HCT116 (cell line): ENCODE data around the gene TMEM131. TPM values are rescaled to one million over a fixed set of nuclear protein-coding genes. Genes with fewer than 3 reads are reported as not detected.

ENCODE experiments used
- ATAC-seq: fragments of 200-7000 bp; cut with Tn5 transposase; 2 replicates; pipeline ENCODE4 v1.9.1; 2020; ENCODE audit warnings: mild to moderate bottlenecking, moderate library complexity
- BruUV-seq: library from RNA; stranded (reverse); fragments of 400-500 nt; replicated peaks from 2 replicates; lab custom pipeline; 2021; lab: Mats Ljungman, UMichigan
- CTCF ChIA-PET: fragments of 300-600 bp; sonication (Branson Sonifier 250); formaldehyde crosslinking; loops from one replicate; lab custom pipeline; 2021; ENCODE audit warnings: antibody characterized with exemption; lab: Charles Lee
- POLR2A ChIA-PET: fragments of 300-600, 350-600 bp; sonication (Branson Sonifier 250); formaldehyde crosslinking; loops from one replicate; lab custom pipeline; 2021; ENCODE audit warnings: antibody characterized with exemption; lab: Charles Lee
- RAD21 ChIA-PET, 2 experiments: fragments of 300-600 bp; sonication (Branson Sonifier 250); formaldehyde crosslinking; loops; one replicate each; lab custom pipeline; 2023; ENCODE audit warnings: low total read pairs in 2 of 2; ENCODE audit not compliant: uncharacterized antibody in 2 of 2, unreplicated experiment in 2 of 2, low non-redundant PET in 1 of 2; lab: Charles Lee
- DNase-seq: peaks from one replicate; pipeline ENCODE4 v3.0.0-alpha.2; 2010; ENCODE audit warnings: low read depth, low spot score
- H2AFZ ChIP-seq: fragments of 200-600 bp; shearing (Covaris generic), sonication (generic); 2 replicates; pipeline ENCODE4 v1.6.1; 2017; ENCODE audit warnings: low read depth, mixed run types, mixed read lengths, antibody characterized with exemption, low read length; ENCODE audit not compliant: poor library complexity, severe bottlenecking
- H3K27ac ChIP-seq: 2 replicates; pipeline ENCODE4 v1.5.1; 2012; ENCODE audit warnings: low read depth, low read length
- H3K27me3 ChIP-seq: fragments of 200-600 bp; sonication (generic); 2 replicates; pipeline ENCODE4 v1.6.1; 2016; ENCODE audit warnings: mixed run types, low read length, mixed read lengths; ENCODE audit not compliant: insufficient read depth
- H3K36me3 ChIP-seq, 2 experiments: fragments of 200-500 bp in 1 of 2; fragments of 200-600 bp in 1 of 2; sonication (Bioruptor generic) in 1 of 2; sonication (generic) in 1 of 2; 2 replicates each; pipeline versions ENCODE4 v1.5.1 to v1.6.1; 2014 to 2016; ENCODE audit warnings: low read length in 2 of 2, inconsistent platforms in 1 of 2, mixed read lengths in 1 of 2, mixed run types in 1 of 2; ENCODE audit not compliant: insufficient read depth in 2 of 2, control insufficient read depth in 1 of 2
- H3K4me1 ChIP-seq, 2 experiments: fragments of 200-600 bp in 1 of 2; sonication (generic) in 1 of 2; 2 replicates each; pipeline versions ENCODE4 v1.5.1 to v1.6.1; 2012 to 2017; ENCODE audit warnings: low read length in 2 of 2, inconsistent platforms in 1 of 2, mild to moderate bottlenecking in 1 of 2, mixed read lengths in 1 of 2, mixed run types in 1 of 2, moderate library complexity in 1 of 2; ENCODE audit not compliant: insufficient read depth in 2 of 2, control insufficient read depth in 1 of 2
- H3K4me2 ChIP-seq: fragments of 200-600 bp; sonication (generic); 2 replicates; pipeline ENCODE4 v1.6.1; 2017; ENCODE audit warnings: mixed run types, low read length, mixed read lengths
- H3K4me3 ChIP-seq, 2 experiments: fragments of 200-600 bp in 1 of 2; sonication (generic) in 1 of 2; replicated peaks in 1 of 2; 2 replicates each; pipeline ENCODE4 v1.5.1; 2011 to 2016; ENCODE audit warnings: low read length in 2 of 2, control low read depth in 1 of 2, low read depth in 1 of 2, mild to moderate bottlenecking in 1 of 2, mixed read lengths in 1 of 2, mixed run types in 1 of 2
- H3K79me2 ChIP-seq: fragments of 200-600 bp; sonication (generic); 2 replicates; pipeline ENCODE4 v1.6.1; 2017; ENCODE audit warnings: mild to moderate bottlenecking, mixed run types, low read length, moderate library complexity, mixed read lengths; ENCODE audit not compliant: insufficient read depth
- H3K9ac ChIP-seq: fragments of 200-600 bp; sonication (generic); 2 replicates; pipeline ENCODE4 v1.6.1; 2016; ENCODE audit warnings: low read length, mixed read lengths
- H3K9me2 ChIP-seq: fragments of 200-600 bp; sonication (generic), shearing (Covaris generic); 2 replicates; pipeline ENCODE4 v1.6.1; 2017; ENCODE audit warnings: mixed run types, mild to moderate bottlenecking, moderate library complexity; ENCODE audit not compliant: insufficient read depth
- H3K9me3 ChIP-seq, 2 experiments: fragments of 200-500 bp in 1 of 2; fragments of 200-600 bp in 1 of 2; sonication (Bioruptor generic) in 1 of 2; sonication (generic) in 1 of 2; 2 replicates each; pipeline ENCODE4 v1.6.1; 2014 to 2017; ENCODE audit warnings: low read length in 2 of 2, mixed read lengths in 2 of 2, inconsistent platforms in 1 of 2, low read depth in 1 of 2, mild to moderate bottlenecking in 1 of 2, mixed run types in 1 of 2, moderate library complexity in 1 of 2; ENCODE audit not compliant: control insufficient read depth in 1 of 2, insufficient read depth in 1 of 2
- H4K20me1 ChIP-seq: fragments of 200-600 bp; sonication (generic), shearing (Covaris generic); 2 replicates; pipeline ENCODE4 v1.6.1; 2017; ENCODE audit warnings: mixed run types, mild to moderate bottlenecking, moderate library complexity; ENCODE audit not compliant: insufficient read depth
- ELF1 ChIP-seq: IDR thresholded peaks from 2 replicates; pipeline ENCODE4 v1.6.1; 2012; ENCODE audit warnings: low read depth, borderline replicate concordance
- EZH2 ChIP-seq: fragments of 200-600 bp; sonication (generic); IDR thresholded peaks from 2 replicates; pipeline ENCODE4 v1.6.1; 2017; ENCODE audit warnings: antibody characterized with exemption, mixed run types
- JUND ChIP-seq: IDR thresholded peaks from 2 replicates; pipeline ENCODE4 v1.6.1; 2012
- POLR2A ChIP-seq: IDR thresholded peaks from 2 replicates; pipeline ENCODE4 v1.7.0; 2011; ENCODE audit warnings: borderline replicate concordance; ENCODE audit not compliant: insufficient read depth, insufficient read length; ENCODE audit errors: extremely low read depth
- POLR2AphosphoS5 ChIP-seq: IDR thresholded peaks from 2 replicates; pipeline ENCODE4 v1.6.1; 2011; ENCODE audit warnings: mild to moderate bottlenecking, low read depth, low read length, moderate library complexity
- SP1 ChIP-seq: IDR thresholded peaks from 2 replicates; pipeline ENCODE4 v1.6.1; 2012; ENCODE audit warnings: low read depth
- TCF7L2 ChIP-seq: IDR thresholded peaks from 2 replicates; pipeline ENCODE4 v1.7.0; 2011; ENCODE audit warnings: borderline replicate concordance, inconsistent platforms; ENCODE audit not compliant: insufficient read depth, insufficient read length; ENCODE audit errors: extremely low read depth
- ZFX ChIP-seq: fragments of 450-650 bp; IDR thresholded peaks from 2 replicates; pipeline ENCODE4 v1.6.1; 2017
- ZNF274 ChIP-seq: fragments of 200-500 bp; sonication (Bioruptor generic); IDR thresholded peaks from 2 replicates; pipeline ENCODE4 v1.6.1; 2014; ENCODE audit warnings: mild to moderate bottlenecking, low read depth, low read length, inconsistent platforms
- intact Hi-C: fragments of 100-400 bp; cut with micrococcal nuclease; formaldehyde crosslinking; loops from 2 replicates; pipeline ENCODE4 v1.10.0; 2022
- total RNA-seq: library from RNA; stranded (reverse); gene quantifications from one replicate; pipeline ENCODE4 v1.2.1, GENCODE V29; 2021; ENCODE audit not compliant: unreplicated experiment
- TF ChIP-seq, protein P1 (sequence below): IDR thresholded peaks from 2 replicates; pipeline ENCODE4 v1.6.1; 2011; ENCODE audit warnings: mild to moderate bottlenecking, low read length, moderate library complexity; ENCODE audit not compliant: insufficient replicate concordance; ENCODE audit errors: extremely low read depth
- TF ChIP-seq, protein P2 (sequence below): IDR thresholded peaks from 2 replicates; pipeline ENCODE4 v1.6.1; 2012
- TF ChIP-seq, protein P3 (sequence below), 3 experiments: fragments of 200-600 bp in 1 of 3; sonication (generic) in 1 of 3; IDR thresholded peaks in 2 of 3; conservative IDR thresholded peaks in 1 of 3; 2 replicates each; pipeline ENCODE4 v1.5.1; 2012 to 2017; ENCODE audit warnings: low read depth in 2 of 3, low read length in 2 of 3, antibody characterized with exemption in 1 of 3, borderline replicate concordance in 1 of 3, control low read depth in 1 of 3, mild to moderate bottlenecking in 1 of 3, mixed read lengths in 1 of 3, mixed run types in 1 of 3, moderate library complexity in 1 of 3; ENCODE audit not compliant: insufficient read depth in 1 of 3

Gene TMEM131
- total RNA-seq, 1 experiment from 2014 or later: 51.5 TPM

DNA sequence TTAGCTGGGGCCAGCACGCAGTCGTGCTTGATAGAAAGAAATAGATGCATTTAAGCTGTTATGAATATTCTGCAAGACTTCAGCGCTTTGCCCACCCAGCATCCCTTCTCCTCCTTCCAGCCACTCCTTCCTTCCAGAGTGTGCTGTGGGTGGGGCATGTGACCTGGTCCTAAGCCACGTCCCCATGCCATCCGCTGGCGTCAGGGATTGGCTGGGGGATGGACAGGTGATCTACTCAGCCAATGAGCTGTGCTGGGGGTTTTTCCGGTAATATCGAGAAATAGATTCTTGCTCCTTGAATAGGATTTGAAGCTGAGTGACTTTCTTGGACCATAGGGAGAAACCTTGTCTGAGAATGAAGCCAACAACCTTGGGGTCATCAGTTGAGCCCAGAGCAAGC is 287.1 kb downstream of the TMEM131 start:
- intact Hi-C loops: no loop called here
- no peak overlapping the region for H3K4me3 ChIP-seq
- ChIA-PET RAD21 (no interaction called here), POLR2A (no interaction called here), CTCF (interaction anchor here (0.7 to 3.0 kb wide), 5 partner anchors 10 to 676 kb away, joined by 3 to 27 read pairs (median 3); no protein-coding TSS in a partner anchor)
- H3K4me2 ChIP-seq: no peak overlapping the region
- H4K20me1 ChIP-seq: no peaks in the 10 kb centered on the region
- peaks cover 0 to 6% of the 10 kb centered on the region in 2 experiments; a peak in 2 of 4 replicates for H3K4me1 ChIP-seq
- no peak for ATAC-seq
- no peaks in the 10 kb centered on the region for H3K9me2 ChIP-seq
- no peak overlapping the region for H2AFZ ChIP-seq
- no peak overlapping the region for H3K27ac ChIP-seq
- no peak for DNase-seq
- no peaks in the 10 kb centered on the region for H3K27me3 ChIP-seq
- H3K9ac ChIP-seq: no peak overlapping the region
- H3K79me2 ChIP-seq: no peaks in the 10 kb centered on the region
- TF ChIP-seq POLR2A: no peak
- TF ChIP-seq, protein P1, sequence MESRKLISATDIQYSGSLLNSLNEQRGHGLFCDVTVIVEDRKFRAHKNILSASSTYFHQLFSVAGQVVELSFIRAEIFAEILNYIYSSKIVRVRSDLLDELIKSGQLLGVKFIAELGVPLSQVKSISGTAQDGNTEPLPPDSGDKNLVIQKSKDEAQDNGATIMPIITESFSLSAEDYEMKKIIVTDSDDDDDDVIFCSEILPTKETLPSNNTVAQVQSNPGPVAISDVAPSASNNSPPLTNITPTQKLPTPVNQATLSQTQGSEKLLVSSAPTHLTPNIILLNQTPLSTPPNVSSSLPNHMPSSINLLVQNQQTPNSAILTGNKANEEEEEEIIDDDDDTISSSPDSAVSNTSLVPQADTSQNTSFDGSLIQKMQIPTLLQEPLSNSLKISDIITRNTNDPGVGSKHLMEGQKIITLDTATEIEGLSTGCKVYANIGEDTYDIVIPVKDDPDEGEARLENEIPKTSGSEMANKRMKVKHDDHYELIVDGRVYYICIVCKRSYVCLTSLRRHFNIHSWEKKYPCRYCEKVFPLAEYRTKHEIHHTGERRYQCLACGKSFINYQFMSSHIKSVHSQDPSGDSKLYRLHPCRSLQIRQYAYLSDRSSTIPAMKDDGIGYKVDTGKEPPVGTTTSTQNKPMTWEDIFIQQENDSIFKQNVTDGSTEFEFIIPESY: no peak
- TF ChIP-seq ELF1: no peak
- no peak for TF ChIP-seq TCF7L2
- TF ChIP-seq SP1: no peak
- TF ChIP-seq, protein P2, sequence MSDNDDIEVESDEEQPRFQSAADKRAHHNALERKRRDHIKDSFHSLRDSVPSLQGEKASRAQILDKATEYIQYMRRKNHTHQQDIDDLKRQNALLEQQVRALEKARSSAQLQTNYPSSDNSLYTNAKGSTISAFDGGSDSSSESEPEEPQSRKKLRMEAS: no peak
- no peak for TF ChIP-seq EZH2
- no peak for TF ChIP-seq JUND
- TF ChIP-seq, protein P3, sequence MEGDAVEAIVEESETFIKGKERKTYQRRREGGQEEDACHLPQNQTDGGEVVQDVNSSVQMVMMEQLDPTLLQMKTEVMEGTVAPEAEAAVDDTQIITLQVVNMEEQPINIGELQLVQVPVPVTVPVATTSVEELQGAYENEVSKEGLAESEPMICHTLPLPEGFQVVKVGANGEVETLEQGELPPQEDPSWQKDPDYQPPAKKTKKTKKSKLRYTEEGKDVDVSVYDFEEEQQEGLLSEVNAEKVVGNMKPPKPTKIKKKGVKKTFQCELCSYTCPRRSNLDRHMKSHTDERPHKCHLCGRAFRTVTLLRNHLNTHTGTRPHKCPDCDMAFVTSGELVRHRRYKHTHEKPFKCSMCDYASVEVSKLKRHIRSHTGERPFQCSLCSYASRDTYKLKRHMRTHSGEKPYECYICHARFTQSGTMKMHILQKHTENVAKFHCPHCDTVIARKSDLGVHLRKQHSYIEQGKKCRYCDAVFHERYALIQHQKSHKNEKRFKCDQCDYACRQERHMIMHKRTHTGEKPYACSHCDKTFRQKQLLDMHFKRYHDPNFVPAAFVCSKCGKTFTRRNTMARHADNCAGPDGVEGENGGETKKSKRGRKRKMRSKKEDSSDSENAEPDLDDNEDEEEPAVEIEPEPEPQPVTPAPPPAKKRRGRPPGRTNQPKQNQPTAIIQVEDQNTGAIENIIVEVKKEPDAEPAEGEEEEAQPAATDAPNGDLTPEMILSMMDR (IDR thresholded peaks at IDR 0.05 in 2 of 3, conservative IDR thresholded peaks at IDR 0.05 in 1 of 3; ENCODE audit: borderline replicate concordance in 1 of 3, insufficient read depth in 1 of 3, low read depth in 2 of 3, low read length in 2 of 3): no peak
- no peak for TF ChIP-seq ZFX
- no peak for TF ChIP-seq ZNF274
- TF ChIP-seq POLR2AphosphoS5: no peak
- no TSS peak for BruUV-seq
- no peaks in the 10 kb centered on the region for H3K36me3 ChIP-seq
- H3K9me3 ChIP-seq: no peaks in the 10 kb centered on the region
